ENCODE measurements around the gene SRPX2. TPM values are rescaled to one million over a fixed set of nuclear protein-coding genes. Genes with fewer than 3 reads are reported as not detected.

The SRPX2 gene
- total RNA-seq, 1 experiment from 2014 or later: 31.5 TPM

GRCh38 chrX:100600758-100601157 lies 43.2 kb upstream of the SRPX2 start:
- no peak for TF ChIP-seq CTCF (IDR thresholded peaks at IDR 0.05; ENCODE audit: unreplicated experiment)
- DNase-seq: no peak
- Mint-ChIP-seq H3K4me3 (ENCODE audit: low read depth, unreplicated experiment) (no peak overlapping the region), H3K27me3 (ENCODE audit: unreplicated experiment) (peaks cover 16% of the 10 kb centered on the region), H3K4me1 (ENCODE audit: low read depth, unreplicated experiment) (no peaks in the 10 kb centered on the region), H3K27ac (ENCODE audit: unreplicated experiment) (no peak overlapping the region), H3K36me3 (ENCODE audit: insufficient read depth, unreplicated experiment) (no peaks in the 10 kb centered on the region), H3K9me3 (ENCODE audit: low read depth, unreplicated experiment) (no peaks in the 10 kb centered on the region)
- CTCF ChIA-PET: interaction anchor here (0.6 kb wide), 1 partner anchor 94 kb away, joined by 5 read pairs; no protein-coding TSS in a partner anchor
- BruUV-seq (replicated peaks): no TSS peak
- intact Hi-C loops (cut with micrococcal nuclease; ENCODE audit: unreplicated experiment): loop anchor here (10.0 kb wide), 1 partner anchor 176 kb away; no protein-coding TSS in a partner anchor

GRCh38 chrX:100606753-100607152 lies 37.2 kb upstream of the SRPX2 start:
- Mint-ChIP-seq H3K27ac (ENCODE audit: unreplicated experiment) (no peak overlapping the region), H3K4me1 (ENCODE audit: low read depth, unreplicated experiment) (no peaks in the 10 kb centered on the region), H3K4me3 (ENCODE audit: low read depth, unreplicated experiment) (no peak overlapping the region), H3K36me3 (ENCODE audit: insufficient read depth, unreplicated experiment) (no peaks in the 10 kb centered on the region), H3K9me3 (ENCODE audit: low read depth, unreplicated experiment) (no peaks in the 10 kb centered on the region), H3K27me3 (ENCODE audit: unreplicated experiment) (no peaks in the 10 kb centered on the region)
- intact Hi-C loops (cut with micrococcal nuclease; ENCODE audit: unreplicated experiment): loop anchor here (10.0 kb wide), 1 partner anchor 182 kb away; no protein-coding TSS in a partner anchor
- CTCF ChIA-PET: no interaction called here
- TF ChIP-seq CTCF (IDR thresholded peaks at IDR 0.05; ENCODE audit: unreplicated experiment): no peak
- no TSS peak for BruUV-seq (replicated peaks)
- no peak for DNase-seq

- H3K4me3 Mint-ChIP-seq (ENCODE audit: low read depth, unreplicated experiment): no peak overlapping the region
- DNase-seq: no peak
Observed at GRCh38 chrX:100609591-100609990, 34.4 kb upstream of the SRPX2 start.

GRCh38 chrX:100611951-100612350 lies 32.0 kb upstream of the SRPX2 start:
- no peak overlapping the region for H3K4me3 Mint-ChIP-seq (ENCODE audit: low read depth, unreplicated experiment)
- H3K36me3 Mint-ChIP-seq (ENCODE audit: insufficient read depth, unreplicated experiment): no peaks in the 10 kb centered on the region
- intact Hi-C loops (cut with micrococcal nuclease; ENCODE audit: unreplicated experiment): no loop called here
- no peaks in the 10 kb centered on the region for H3K9me3 Mint-ChIP-seq (ENCODE audit: low read depth, unreplicated experiment)
- H3K27me3 Mint-ChIP-seq (ENCODE audit: unreplicated experiment): no peaks in the 10 kb centered on the region
- no peak overlapping the region for H3K27ac Mint-ChIP-seq (ENCODE audit: unreplicated experiment)
- TF ChIP-seq CTCF (IDR thresholded peaks at IDR 0.05; ENCODE audit: unreplicated experiment): no peak
- DNase-seq: no peak
- BruUV-seq (replicated peaks): no TSS peak
- peaks cover 7% of the 10 kb centered on the region for H3K4me1 Mint-ChIP-seq (ENCODE audit: low read depth, unreplicated experiment)
- CTCF ChIA-PET: no interaction called here

More at GRCh38 chrX:100609591-100609990, 34.4 kb upstream of the SRPX2 start:
- no peaks in the 10 kb centered on the region for H3K36me3 Mint-ChIP-seq (ENCODE audit: insufficient read depth, unreplicated experiment)
- no peak overlapping the region for H3K27ac Mint-ChIP-seq (ENCODE audit: unreplicated experiment)
- no peaks in the 10 kb centered on the region for H3K9me3 Mint-ChIP-seq (ENCODE audit: low read depth, unreplicated experiment)
- no peaks in the 10 kb centered on the region for H3K4me1 Mint-ChIP-seq (ENCODE audit: low read depth, unreplicated experiment)
- no peak for TF ChIP-seq CTCF (IDR thresholded peaks at IDR 0.05; ENCODE audit: unreplicated experiment)
- CTCF ChIA-PET: no interaction called here
- intact Hi-C loops (cut with micrococcal nuclease; ENCODE audit: unreplicated experiment): loop anchor here (2.0 to 10.0 kb wide), 2 partner anchors 97 to 185 kb away; no protein-coding TSS in a partner anchor
- no TSS peak for BruUV-seq (replicated peaks)
- H3K27me3 Mint-ChIP-seq (ENCODE audit: unreplicated experiment): no peaks in the 10 kb centered on the region
